WTC11 (cell line): ENCODE results near the gene MAB21L3. TPM values are rescaled to one million over a fixed set of nuclear protein-coding genes. Genes with fewer than 3 reads are reported as not detected.
A peak's percentile ranks its signal among the peaks of the same experiment; 100 is the strongest.

Source experiments
- ATAC-seq: fragments of 200-7000 bp; cut with Tn5 transposase; 2 replicates; pipeline ENCODE4 v1.10.0; 2021; ENCODE audit warnings: mild to moderate bottlenecking, moderate library complexity
- CTCF ChIA-PET: fragments of 300-600 bp; sonication (Branson Sonifier 250); formaldehyde crosslinking; loops from one replicate; lab custom pipeline; 2021; ENCODE audit warnings: antibody characterized with exemption; lab: Charles Lee
- POLR2A ChIA-PET: fragments of 350-600 bp; sonication (Branson Sonifier 250); formaldehyde crosslinking; loops from one replicate; lab custom pipeline; 2021; ENCODE audit warnings: antibody characterized with exemption; lab: Charles Lee
- DNase-seq: peaks from one replicate; pipeline ENCODE4 v3.0.0; 2021; ENCODE audit warnings: low spot score
- H3K27ac Mint-ChIP-seq: 2 replicates; pipeline ENCODE4 v1.8.0; 2021; ENCODE audit warnings: mixed read lengths
- H3K27me3 Mint-ChIP-seq: 2 replicates; pipeline ENCODE4 v1.8.0; 2021; ENCODE audit warnings: low read depth, mild to moderate bottlenecking, moderate library complexity, mixed read lengths
- H3K36me3 Mint-ChIP-seq: 2 replicates; pipeline ENCODE4 v1.8.0; 2021; ENCODE audit warnings: mixed read lengths
- H3K4me1 Mint-ChIP-seq: 2 replicates; pipeline ENCODE4 v1.8.0; 2022; ENCODE audit warnings: mixed read lengths
- H3K4me3 Mint-ChIP-seq: 2 replicates; pipeline ENCODE4 v1.8.0; 2021; ENCODE audit warnings: mild to moderate bottlenecking, moderate library complexity, mixed read lengths
- H3K9me3 Mint-ChIP-seq: 2 replicates; pipeline ENCODE4 v1.8.0; 2021; ENCODE audit warnings: mixed read lengths
- CREB1 ChIP-seq: sonication (generic); formaldehyde crosslinking; IDR thresholded peaks from 2 replicates; pipeline ENCODE4 v1.8.0; 2023; ENCODE audit warnings: mild to moderate bottlenecking, missing genetic modification reagents
- CTCF ChIP-seq: fragments of 200-600 bp; IDR thresholded peaks from 2 replicates; pipeline ENCODE4 v1.8.0; 2022; ENCODE audit warnings: antibody characterized with exemption
- ETV6 ChIP-seq: sonication (generic); formaldehyde crosslinking; IDR thresholded peaks from 2 replicates; pipeline ENCODE4 v1.8.1; 2022; ENCODE audit warnings: mild to moderate bottlenecking, missing genetic modification reagents
- FOXJ3 ChIP-seq: sonication (generic); formaldehyde crosslinking; IDR thresholded peaks from 2 replicates; pipeline ENCODE4 v1.9.0; 2021; ENCODE audit warnings: missing genetic modification reagents, mild to moderate bottlenecking, borderline replicate concordance
- HMGA2 ChIP-seq: fragments of 250-450 bp; sonication (Bioruptor Pico); IDR thresholded peaks from 2 replicates; pipeline ENCODE4 v1.4.0; 2021; ENCODE audit warnings: mild to moderate bottlenecking, moderate library complexity
- JUN ChIP-seq: sonication (generic); formaldehyde crosslinking; IDR thresholded peaks from 2 replicates; pipeline ENCODE4 v1.8.0; 2023; ENCODE audit warnings: mild to moderate bottlenecking, missing genetic modification reagents
- NFE2L1 ChIP-seq: sonication (generic); formaldehyde crosslinking; IDR thresholded peaks from 2 replicates; pipeline ENCODE4 v1.8.1; 2023; ENCODE audit warnings: missing genetic modification reagents
- NR2C2 ChIP-seq: sonication (generic); formaldehyde crosslinking; IDR thresholded peaks from 2 replicates; pipeline ENCODE4 v1.8.0; 2022; ENCODE audit warnings: mild to moderate bottlenecking, missing genetic modification reagents
- SMAD4 ChIP-seq: sonication (generic); formaldehyde crosslinking; IDR thresholded peaks from 2 replicates; pipeline ENCODE4 v1.8.0; 2022; ENCODE audit warnings: mild to moderate bottlenecking, missing genetic modification reagents
- TEAD1 ChIP-seq: sonication (generic); formaldehyde crosslinking; IDR thresholded peaks from 2 replicates; pipeline ENCODE4 v1.8.0; 2022; ENCODE audit warnings: mild to moderate bottlenecking, missing genetic modification reagents
- ZNF121 ChIP-seq: sonication (generic); formaldehyde crosslinking; IDR thresholded peaks from 2 replicates; pipeline ENCODE4 v1.8.0; 2023; ENCODE audit warnings: missing genetic modification reagents
- ZNF138 ChIP-seq: sonication (generic); formaldehyde crosslinking; conservative IDR thresholded peaks from 2 replicates; pipeline ENCODE4 v1.8.1; 2022; ENCODE audit warnings: mild to moderate bottlenecking, moderate library complexity, missing genetic modification reagents
- ZNF232 ChIP-seq: sonication (generic); formaldehyde crosslinking; IDR thresholded peaks from 2 replicates; pipeline ENCODE4 v1.8.0; 2022; ENCODE audit warnings: mild to moderate bottlenecking, missing genetic modification reagents
- ZNF416 ChIP-seq: fragments of 250-450 bp; sonication (Bioruptor Pico); IDR thresholded peaks from 2 replicates; pipeline ENCODE4 v1.9.0; 2021; ENCODE audit warnings: mild to moderate bottlenecking, inconsistent platforms
- total RNA-seq: library from RNA; stranded (reverse); gene quantifications from 3 replicates; pipeline ENCODE4 v1.2.3, GENCODE V29; 2021
- TF ChIP-seq, protein P1 (sequence below): fragments of 250-450 bp; sonication (Bioruptor Pico); IDR thresholded peaks from 2 replicates; pipeline ENCODE4 v1.9.0; 2021; ENCODE audit warnings: mild to moderate bottlenecking, borderline replicate concordance
- TF ChIP-seq, protein P2 (sequence below): sonication (generic); formaldehyde crosslinking; IDR thresholded peaks from 2 replicates; pipeline ENCODE4 v1.8.1; 2022; ENCODE audit warnings: low read depth, mild to moderate bottlenecking, moderate library complexity, missing genetic modification reagents, borderline replicate concordance
- TF ChIP-seq, protein P3 (sequence below): sonication (generic); formaldehyde crosslinking; IDR thresholded peaks from 2 replicates; pipeline ENCODE4 v1.8.1; 2023; ENCODE audit warnings: mild to moderate bottlenecking, moderate library complexity, missing genetic modification reagents
- TF ChIP-seq, protein P4 (sequence below): fragments of 250-450 bp; sonication (Bioruptor Pico); IDR thresholded peaks from 2 replicates; pipeline ENCODE4 v1.9.0; 2021; ENCODE audit warnings: moderate library complexity, mild to moderate bottlenecking, inconsistent platforms, borderline replicate concordance
- TF ChIP-seq, protein P5 (sequence below): sonication (generic); formaldehyde crosslinking; IDR thresholded peaks from 2 replicates; pipeline ENCODE4 v1.8.0; 2022; ENCODE audit warnings: mild to moderate bottlenecking, missing genetic modification reagents

MAB21L3 gene
- total RNA-seq, 1 experiment from 2014 or later, result not detected

DNA sequence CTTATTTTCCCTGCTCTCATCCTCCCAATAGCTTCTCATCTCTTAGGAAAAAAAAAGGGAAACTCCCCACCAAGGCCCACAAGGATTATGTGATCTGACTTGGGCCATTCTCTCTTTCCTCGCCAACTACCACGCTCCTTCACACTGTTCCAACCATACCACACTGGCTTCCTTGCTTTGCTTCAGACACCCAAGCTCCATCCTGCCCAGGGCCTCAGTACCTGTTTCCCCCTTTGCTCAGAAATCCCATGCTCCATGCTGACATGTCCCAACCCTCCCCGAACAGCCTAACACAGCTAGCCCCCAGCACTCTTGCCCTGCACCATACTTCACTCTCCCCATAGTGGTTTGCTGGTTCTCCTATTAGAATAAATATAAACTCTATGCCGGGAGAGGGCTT, 39.2 kb downstream of the MAB21L3 start (continued):
- TF ChIP-seq, protein P1, sequence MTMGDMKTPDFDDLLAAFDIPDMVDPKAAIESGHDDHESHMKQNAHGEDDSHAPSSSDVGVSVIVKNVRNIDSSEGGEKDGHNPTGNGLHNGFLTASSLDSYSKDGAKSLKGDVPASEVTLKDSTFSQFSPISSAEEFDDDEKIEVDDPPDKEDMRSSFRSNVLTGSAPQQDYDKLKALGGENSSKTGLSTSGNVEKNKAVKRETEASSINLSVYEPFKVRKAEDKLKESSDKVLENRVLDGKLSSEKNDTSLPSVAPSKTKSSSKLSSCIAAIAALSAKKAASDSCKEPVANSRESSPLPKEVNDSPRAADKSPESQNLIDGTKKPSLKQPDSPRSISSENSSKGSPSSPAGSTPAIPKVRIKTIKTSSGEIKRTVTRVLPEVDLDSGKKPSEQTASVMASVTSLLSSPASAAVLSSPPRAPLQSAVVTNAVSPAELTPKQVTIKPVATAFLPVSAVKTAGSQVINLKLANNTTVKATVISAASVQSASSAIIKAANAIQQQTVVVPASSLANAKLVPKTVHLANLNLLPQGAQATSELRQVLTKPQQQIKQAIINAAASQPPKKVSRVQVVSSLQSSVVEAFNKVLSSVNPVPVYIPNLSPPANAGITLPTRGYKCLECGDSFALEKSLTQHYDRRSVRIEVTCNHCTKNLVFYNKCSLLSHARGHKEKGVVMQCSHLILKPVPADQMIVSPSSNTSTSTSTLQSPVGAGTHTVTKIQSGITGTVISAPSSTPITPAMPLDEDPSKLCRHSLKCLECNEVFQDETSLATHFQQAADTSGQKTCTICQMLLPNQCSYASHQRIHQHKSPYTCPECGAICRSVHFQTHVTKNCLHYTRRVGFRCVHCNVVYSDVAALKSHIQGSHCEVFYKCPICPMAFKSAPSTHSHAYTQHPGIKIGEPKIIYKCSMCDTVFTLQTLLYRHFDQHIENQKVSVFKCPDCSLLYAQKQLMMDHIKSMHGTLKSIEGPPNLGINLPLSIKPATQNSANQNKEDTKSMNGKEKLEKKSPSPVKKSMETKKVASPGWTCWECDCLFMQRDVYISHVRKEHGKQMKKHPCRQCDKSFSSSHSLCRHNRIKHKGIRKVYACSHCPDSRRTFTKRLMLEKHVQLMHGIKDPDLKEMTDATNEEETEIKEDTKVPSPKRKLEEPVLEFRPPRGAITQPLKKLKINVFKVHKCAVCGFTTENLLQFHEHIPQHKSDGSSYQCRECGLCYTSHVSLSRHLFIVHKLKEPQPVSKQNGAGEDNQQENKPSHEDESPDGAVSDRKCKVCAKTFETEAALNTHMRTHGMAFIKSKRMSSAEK (CRISPR knock-in tag), result no peak
- TF ChIP-seq TEAD1 (CRISPR knock-in tag) (no peak), JUN (no peak), ZNF138 (CRISPR knock-in tag) (no peak), FOXJ3 (CRISPR knock-in tag) (no peak)
- TF ChIP-seq, all 79 proteins: peak for 0

- CTCF ChIA-PET, result interaction anchor here (0.6 to 3.3 kb wide), 7 partner anchors 12 to 342 kb away, joined by 3 to 14 read pairs (median 3); no protein-coding TSS in a partner anchor
- TF ChIP-seq CREB1 (CRISPR knock-in tag) (no peak), NR2C2 (CRISPR knock-in tag) (no peak), SMAD4 (CRISPR knock-in tag) (no peak), ZNF121 (CRISPR knock-in tag) (no peak), TEAD1 (CRISPR knock-in tag) (no peak), ZNF232 (no peak), NFE2L1 (CRISPR knock-in tag) (no peak), HMGA2 (CRISPR knock-in tag) (no peak), CTCF (peak; percentile 74), ETV6 (no peak), ZNF416 (CRISPR knock-in tag) (0 out of 2 replicates have a peak, but pooled peaks have one; percentile 13), JUN (no peak)
- TF ChIP-seq, protein P2, sequence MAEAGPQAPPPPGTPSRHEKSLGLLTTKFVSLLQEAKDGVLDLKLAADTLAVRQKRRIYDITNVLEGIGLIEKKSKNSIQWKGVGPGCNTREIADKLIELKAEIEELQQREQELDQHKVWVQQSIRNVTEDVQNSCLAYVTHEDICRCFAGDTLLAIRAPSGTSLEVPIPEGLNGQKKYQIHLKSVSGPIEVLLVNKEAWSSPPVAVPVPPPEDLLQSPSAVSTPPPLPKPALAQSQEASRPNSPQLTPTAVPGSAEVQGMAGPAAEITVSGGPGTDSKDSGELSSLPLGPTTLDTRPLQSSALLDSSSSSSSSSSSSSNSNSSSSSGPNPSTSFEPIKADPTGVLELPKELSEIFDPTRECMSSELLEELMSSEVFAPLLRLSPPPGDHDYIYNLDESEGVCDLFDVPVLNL (CRISPR knock-in tag), result no peak
- TF ChIP-seq, protein P3, sequence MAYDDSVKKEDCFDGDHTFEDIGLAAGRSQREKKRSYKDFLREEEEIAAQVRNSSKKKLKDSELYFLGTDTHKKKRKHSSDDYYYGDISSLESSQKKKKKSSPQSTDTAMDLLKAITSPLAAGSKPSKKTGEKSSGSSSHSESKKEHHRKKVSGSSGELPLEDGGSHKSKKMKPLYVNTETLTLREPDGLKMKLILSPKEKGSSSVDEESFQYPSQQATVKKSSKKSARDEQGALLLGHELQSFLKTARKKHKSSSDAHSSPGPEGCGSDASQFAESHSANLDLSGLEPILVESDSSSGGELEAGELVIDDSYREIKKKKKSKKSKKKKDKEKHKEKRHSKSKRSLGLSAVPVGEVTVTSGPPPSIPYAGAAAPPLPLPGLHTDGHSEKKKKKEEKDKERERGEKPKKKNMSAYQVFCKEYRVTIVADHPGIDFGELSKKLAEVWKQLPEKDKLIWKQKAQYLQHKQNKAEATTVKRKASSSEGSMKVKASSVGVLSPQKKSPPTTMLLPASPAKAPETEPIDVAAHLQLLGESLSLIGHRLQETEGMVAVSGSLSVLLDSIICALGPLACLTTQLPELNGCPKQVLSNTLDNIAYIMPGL, result peak; percentile 90
- TF ChIP-seq, protein P4, sequence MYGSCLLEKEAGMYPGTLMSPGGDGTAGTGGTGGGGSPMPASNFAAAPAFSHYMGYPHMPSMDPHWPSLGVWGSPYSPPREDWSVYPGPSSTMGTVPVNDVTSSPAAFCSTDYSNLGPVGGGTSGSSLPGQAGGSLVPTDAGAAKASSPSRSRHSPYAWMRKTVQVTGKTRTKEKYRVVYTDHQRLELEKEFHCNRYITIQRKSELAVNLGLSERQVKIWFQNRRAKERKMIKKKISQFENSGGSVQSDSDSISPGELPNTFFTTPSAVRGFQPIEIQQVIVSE (CRISPR knock-in tag), result no peak
- TF ChIP-seq, protein P5, sequence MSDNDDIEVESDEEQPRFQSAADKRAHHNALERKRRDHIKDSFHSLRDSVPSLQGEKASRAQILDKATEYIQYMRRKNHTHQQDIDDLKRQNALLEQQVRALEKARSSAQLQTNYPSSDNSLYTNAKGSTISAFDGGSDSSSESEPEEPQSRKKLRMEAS (CRISPR knock-in tag), result 0 out of 2 replicates have a peak, but pooled peaks have one; percentile 26
- TF ChIP-seq, protein P1 (CRISPR knock-in tag), result no peak
Observed at GRCh38 chr1:116151739-116152576, 40.8 kb downstream of the MAB21L3 start.

More at GRCh38 chr1:116151739-116152576, 40.8 kb downstream of the MAB21L3 start:
- Mint-ChIP-seq H3K4me1 (peaks cover 8% of the 10 kb centered on the region), H3K27me3 (peaks cover 23% of the 10 kb centered on the region), H3K4me3 (peak overlapping the region; percentile 63), H3K27ac (no peak overlapping the region), H3K9me3 (peaks cover 5% of the 10 kb centered on the region), H3K36me3 (peaks cover 4% of the 10 kb centered on the region)
- POLR2A ChIA-PET, result no interaction called here
- ATAC-seq (peak; percentile 95), DNase-seq (peak; percentile 78)
